Psoas muscle (tissue), 8 donors: ENCODE data around the gene CHST3. TPM values are rescaled to one million over a fixed set of nuclear protein-coding genes. Genes with fewer than 3 reads are reported as not detected.

ENCODE experiments used
- ATAC-seq, 4 donors: fragments of 200-7000 bp; cut with Tn5 transposase; one replicate each; pipeline ENCODE4 v1.9.1; 2020; ENCODE audit warnings: moderate library complexity in 3 of 4, mild to moderate bottlenecking in 2 of 4
- DNase-seq, 2 donors: peaks; one replicate each; pipeline ENCODE4 v3.0.0-alpha.2; 2020
- H3K27ac ChIP-seq: fragments of 200-600 bp; one replicate; pipeline ENCODE4 v1.8.0; 2022
- H3K27me3 ChIP-seq, 3 donors: fragments of 200-600 bp in 1 of 3; one replicate each; pipeline versions ENCODE4 v1.6.1 to v1.8.0; 2013 to 2022; ENCODE audit warnings: low read length in 2 of 3, mild to moderate bottlenecking in 2 of 3, moderate library complexity in 1 of 3; ENCODE audit not compliant: insufficient read depth in 3 of 3
- H3K36me3 ChIP-seq, 2 donors: fragments of 200-600 bp in 1 of 2; one replicate each; pipeline versions ENCODE4 v1.6.1 to v1.8.0; 2013 to 2022; ENCODE audit warnings: low read depth in 1 of 2, mild to moderate bottlenecking in 1 of 2, moderate library complexity in 1 of 2; ENCODE audit not compliant: insufficient read depth in 1 of 2
- H3K4me1 ChIP-seq: fragments of 200-600 bp; one replicate; pipeline ENCODE4 v1.8.0; 2022
- H3K4me3 ChIP-seq: fragments of 200-600 bp; one replicate; pipeline ENCODE4 v1.8.0; 2022; ENCODE audit warnings: mild to moderate bottlenecking
- H3K9me3 ChIP-seq: fragments of 200-600 bp; one replicate; pipeline ENCODE4 v1.8.0; 2022
- CTCF ChIP-seq: fragments of 200-600 bp; IDR thresholded peaks from one replicate; pipeline ENCODE4 v1.8.0; 2022; ENCODE audit warnings: antibody characterized with exemption
- WGBS, 3 donors: extraction: QIAGEN DNeasy Blood & Tissue Kit; methylation state at CpG; one replicate each; pipeline versions ENCODE4 v1.1.6 to v1.1.7; 2013; 5-methylcytosine and 5-hydroxymethylcytosine counted together
- intact Hi-C, 2 donors: fragments of 100-400 bp; cut with DNase I; formaldehyde crosslinking; loops; one replicate each; pipeline versions ENCODE4 v1.11.0 to v1.14.2; 2022
- polyA plus RNA-seq, 3 donors: library from polyadenylated mRNA; stranded (reverse); fragments of 200-250 nt; gene quantifications; one replicate each; pipeline ENCODE4 v1.2.3, GENCODE V29; 2013
- total RNA-seq, 4 donors: library from RNA; stranded (reverse); fragmentation: NEBNext Ultra II Directional in 2 of 4; extraction: Animal tissue kit (Norgen Biotek cat#: 25700) in 2 of 4; gene quantifications; one replicate each; pipeline versions ENCODE4 v1.2.1 to v1.2.4, GENCODE V29; 2021 to 2023
- donor health status: healthy with polysubstance abuse.
- donor health status: DM: no; HTN: no; CAD: no; lungs with moderate emphysema.
- donor health status: Bipolar disorder and iron deficiency.
- donor health status: healthy.
- donor health status: DM: yes; HTN: yes; CAD: no.
- donor health status: DM: no; HTN: no; CAD: no.
- donor health status: DM: no; HTN: no; CAD: no.
- donor health status: DM: yes; HTN: yes; CAD: no.

CHST3 gene
- total and polyA plus RNA-seq, 7 donors: 3.3 to 44.0 (median 12.1) TPM

- Histone ChIP-seq H3K9me3 (no peaks in the 10 kb centered on the region), H3K36me3 (no peaks in the 10 kb centered on the region), H3K27ac (peak overlapping the region; percentile 86), H3K27me3 (no peaks in the 10 kb centered on the region), H3K4me1 (peaks cover 59% of the 10 kb centered on the region), H3K4me3 (no peak overlapping the region)
- no peak for TF ChIP-seq CTCF
- 36 to 54% (median 40%) methylated on average over 21 of the region's 21 CpGs for WGBS, 3 donors
- ATAC-seq: peak; percentile 44 to 62 (median 48)
- intact Hi-C loops: no loop called here
- DNase-seq: peak; percentile 81 to 89
Observed at GRCh38 chr10:71999360-72000072, 35.3 kb downstream of the CHST3 start.

GRCh38 chr10:72000073-72001032 lies 36.2 kb downstream of the CHST3 start:
- intact Hi-C loops: no loop called here
- Histone ChIP-seq H3K27ac (peak overlapping the region; percentile 86), H3K36me3 (no peaks in the 10 kb centered on the region), H3K4me1 (peaks cover 56% of the 10 kb centered on the region), H3K27me3 (no peaks in the 10 kb centered on the region), H3K9me3 (no peaks in the 10 kb centered on the region), H3K4me3 (no peak overlapping the region)
- TF ChIP-seq CTCF: no peak
- 57 to 79% (median 70%) methylated on average over 14 of the region's 14 CpGs for WGBS, 3 donors
- DNase-seq (no peak), ATAC-seq (no peak)

- Histone ChIP-seq H3K27ac (peak overlapping the region; percentile 46), H3K27me3 (no peaks in the 10 kb centered on the region), H3K36me3 (peaks cover 0 to 3% of the 10 kb centered on the region in 2 donors), H3K9me3 (no peaks in the 10 kb centered on the region), H3K4me1 (peaks cover 50% of the 10 kb centered on the region), H3K4me3 (no peak overlapping the region)
- TF ChIP-seq CTCF: no peak
- no peak for DNase-seq
- intact Hi-C loops: no loop called here
- peak in 1 of 4 donors; percentile 18 for ATAC-seq
- WGBS, 3 donors: 31 to 78% (median 39%) methylated on average over 4 of the region's 4 CpGs
Observed at GRCh38 chr10:72001033-72001395, 36.8 kb downstream of the CHST3 start.

DNA sequence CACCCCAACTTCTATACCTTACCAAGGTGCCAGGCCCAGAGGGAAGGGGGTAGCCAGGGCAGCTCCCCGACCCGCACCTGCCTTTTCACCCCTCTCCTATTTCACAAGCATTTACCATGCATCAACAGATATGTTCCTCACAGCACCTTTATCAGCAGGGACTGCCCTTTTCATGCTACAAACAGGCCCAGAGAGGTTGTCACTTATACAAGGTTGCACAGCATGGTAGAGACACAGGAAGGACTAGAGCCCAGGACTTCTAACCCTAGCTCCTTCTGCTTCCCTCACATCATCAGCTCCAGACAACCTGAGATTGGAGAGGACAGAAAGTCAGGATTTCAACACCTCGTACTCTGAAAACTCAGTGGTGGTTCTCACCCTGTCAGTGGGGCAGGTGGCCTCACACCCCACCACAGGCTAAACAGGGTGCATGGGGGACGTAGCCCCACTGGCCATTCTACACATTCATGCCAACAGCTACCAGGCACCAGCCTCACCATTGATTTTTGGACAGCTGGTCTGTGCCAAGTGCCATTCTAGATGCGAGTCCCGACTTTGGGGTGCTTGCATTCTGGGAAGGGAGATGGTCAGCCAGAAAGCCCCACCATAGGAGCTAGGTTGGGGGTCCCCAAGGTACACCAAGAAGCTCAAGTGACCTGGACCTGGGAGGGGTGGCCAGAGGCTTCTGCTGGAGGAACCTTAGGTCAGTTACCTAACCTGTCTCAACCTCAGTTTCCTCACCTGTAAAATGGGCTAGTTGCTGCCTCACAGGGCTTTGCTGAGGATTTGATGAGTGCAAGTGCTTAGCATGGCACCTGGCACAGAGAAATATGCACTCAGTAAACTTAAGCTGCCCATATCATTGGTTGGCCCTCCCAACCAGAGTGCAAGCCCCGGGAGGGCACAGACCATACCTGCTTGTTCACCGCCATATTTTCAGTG lies 38.4 kb downstream of the CHST3 start:
- Histone ChIP-seq H3K27ac (no peak overlapping the region), H3K4me1 (peaks cover 36% of the 10 kb centered on the region), H3K9me3 (no peaks in the 10 kb centered on the region), H3K36me3 (peaks cover 0 to 18% of the 10 kb centered on the region in 2 donors), H3K27me3 (no peaks in the 10 kb centered on the region), H3K4me3 (no peak overlapping the region)
- no peak for ATAC-seq
- DNase-seq: no peak
- 68 to 81% (median 76%) methylated on average over 8 of the region's 8 CpGs for WGBS, 3 donors
- TF ChIP-seq CTCF: no peak
- intact Hi-C loops: no loop called here
